ENCODE data around the gene FAM200C. TPM values are rescaled to one million over a fixed set of nuclear protein-coding genes. Genes with fewer than 3 reads are reported as not detected.
A peak's percentile ranks its signal among the peaks of the same experiment; 100 is the strongest.

The FAM200C gene
- total and polyA plus RNA-seq, 2 of the 8 experiments (the other 6 are each of a cell fraction or from before 2014, with no cell fraction given): 2.6 to 7.3 TPM

GRCh38 chr5:160421625-160422258 lies 21.9 kb upstream of the FAM200C start, which contains the start of gene PTTG1 (continued):
- TF ChIP-seq RFX5 (IDR thresholded peaks at IDR 0.05; ENCODE audit: borderline replicate concordance, low read depth, low read length): no peak
- TF ChIP-seq JUND (IDR thresholded peaks at IDR 0.05; ENCODE audit: low read length): no peak
- no peak for TF ChIP-seq HDAC2 (IDR thresholded peaks at IDR 0.05; ENCODE audit: borderline replicate concordance in 1 of 2, low read depth in 2 of 2, low read length in 2 of 2)
- TF ChIP-seq RAD21 (IDR thresholded peaks at IDR 0.05 in 1 of 2, conservative IDR thresholded peaks at IDR 0.05 in 1 of 2; ENCODE audit: low read depth in 2 of 2, low read length in 2 of 2): no peak
- no peak for TF ChIP-seq SP4 (IDR thresholded peaks at IDR 0.05; ENCODE audit: low read length)
- TF ChIP-seq POLR2A (IDR thresholded peaks at IDR 0.05; ENCODE audit: control extremely low read depth in 1 of 2, low read depth in 2 of 2, low read length in 2 of 2): peak; percentile 75 to 91
- peak; percentile 91 for TF ChIP-seq POLR2AphosphoS5 (IDR thresholded peaks at IDR 0.05; ENCODE audit: low read depth, low read length)
- TF ChIP-seq ATF3 (IDR thresholded peaks at IDR 0.05; ENCODE audit: insufficient read depth, low read depth, low read length): no peak
- TF ChIP-seq FOSL1 (IDR thresholded peaks at IDR 0.05; ENCODE audit: insufficient read depth, low read depth, low read length): no peak
- no peak for TF ChIP-seq SIX5 (IDR thresholded peaks at IDR 0.05; ENCODE audit: low read depth, low read length)
- TF ChIP-seq CTBP2 (IDR thresholded peaks at IDR 0.05; ENCODE audit: borderline replicate concordance, insufficient read depth, insufficient read length, low read length): no peak
- TF ChIP-seq SIRT6 (IDR thresholded peaks at IDR 0.05; ENCODE audit: low read length): no peak
- peak; percentile 29; the same call in 1 of the 2 replicates for TF ChIP-seq GTF2F1 (IDR thresholded peaks at IDR 0.05; ENCODE audit: borderline replicate concordance, low read depth, low read length)
- no peak for TF ChIP-seq RNF2 (IDR thresholded peaks at IDR 0.05; ENCODE audit: borderline replicate concordance, low read depth, low read length, missing control alignments, poor library complexity, severe bottlenecking)
- TF ChIP-seq JUN (IDR thresholded peaks at IDR 0.05; ENCODE audit: low read depth, low read length): no peak
- no peak for TF ChIP-seq ATF2 (IDR thresholded peaks at IDR 0.05; ENCODE audit: low read length)
- TF ChIP-seq TAF7 (optimal IDR thresholded peaks at IDR 0.05; ENCODE audit: borderline replicate concordance, low read depth, low read length): peak; percentile 94
- no peak for TF ChIP-seq EGR1 (IDR thresholded peaks at IDR 0.05; ENCODE audit: borderline replicate concordance, low read depth, low read length)
- TF ChIP-seq CHD1 (IDR thresholded peaks at IDR 0.05; ENCODE audit: low read depth, low read length): no peak

All from H1 (cell line).